ENCODE results near the gene NISCH.

NISCH gene

DNA sequence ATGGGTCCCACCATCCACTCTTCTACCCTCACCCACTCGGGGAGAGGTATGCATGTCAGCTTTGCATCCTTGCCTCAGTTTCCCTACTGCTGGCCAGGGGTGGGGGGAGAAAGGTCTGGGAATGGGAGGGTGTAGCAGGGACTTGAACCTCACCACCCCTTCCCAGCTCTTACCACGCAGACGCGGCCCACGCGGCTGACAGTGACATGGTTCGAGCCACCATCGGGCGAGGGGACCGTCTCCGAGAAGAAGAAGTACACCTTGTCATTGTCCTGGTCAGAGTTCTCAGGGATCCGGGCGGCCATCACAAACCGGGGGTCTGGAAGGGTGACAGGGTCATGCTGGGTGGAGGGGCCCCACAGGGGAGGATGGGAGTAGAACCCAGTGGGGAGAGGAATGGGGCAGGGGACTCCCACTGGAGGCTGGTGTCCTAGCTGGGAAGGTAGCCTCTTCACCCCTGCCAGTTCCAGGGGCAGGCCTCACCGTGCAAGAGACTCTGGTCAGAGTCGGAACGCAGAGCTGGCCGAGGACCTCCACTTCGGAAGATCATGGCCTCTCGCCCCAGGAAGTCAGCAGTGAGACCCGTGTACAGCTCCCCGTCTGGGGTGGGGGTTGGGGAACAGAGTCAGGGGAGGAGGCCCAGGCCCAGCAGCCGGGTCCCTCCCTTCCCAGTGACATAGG is 14.2 kb upstream of the NISCH start:
- H3K36me3 Mint-ChIP-seq (ENCODE audit: low read depth), result no peaks in the 10 kb centered on the region
- no peak overlapping the region for H3K27ac Mint-ChIP-seq
- no peaks in the 10 kb centered on the region for H3K27me3 Mint-ChIP-seq
- H3K4me3 Mint-ChIP-seq, result no peak overlapping the region
- no peaks in the 10 kb centered on the region for H3K4me1 Mint-ChIP-seq (ENCODE audit: low read depth)
- H3K9me3 Mint-ChIP-seq, result no peaks in the 10 kb centered on the region

DNA sequence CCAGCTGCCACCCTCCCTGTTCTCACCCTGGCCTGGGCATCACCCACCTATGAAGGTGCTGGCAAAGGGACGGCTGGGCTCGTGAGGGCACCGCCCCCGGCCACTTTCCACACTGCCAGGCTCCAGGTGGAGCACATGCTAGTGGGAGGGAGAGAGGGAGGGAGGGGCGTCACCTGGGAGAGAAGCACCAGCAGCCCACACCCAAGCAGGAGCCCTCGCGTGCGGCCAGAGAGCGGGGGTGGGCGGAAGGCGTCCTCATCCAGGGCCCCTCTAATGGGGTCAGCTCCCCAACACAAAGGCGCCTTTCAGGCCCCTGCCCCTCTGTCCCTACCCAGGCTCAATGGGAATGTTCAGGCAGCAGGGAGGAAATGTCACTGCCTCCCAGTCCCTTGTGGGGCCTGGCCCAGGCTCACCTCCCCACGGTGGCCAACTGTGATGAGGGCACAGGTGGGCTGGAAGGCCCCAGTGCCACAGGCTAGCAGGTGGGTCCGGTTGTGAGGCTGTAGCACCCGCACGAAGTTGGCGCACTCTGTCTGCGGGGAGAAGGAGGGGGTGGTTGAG is 13.6 kb upstream of the NISCH start:
- no peaks in the 10 kb centered on the region for H3K4me1 Mint-ChIP-seq (ENCODE audit: low read depth)
- H3K4me3 Mint-ChIP-seq, result no peak overlapping the region
- H3K36me3 Mint-ChIP-seq (ENCODE audit: low read depth), result no peaks in the 10 kb centered on the region
- H3K27ac Mint-ChIP-seq, result no peak overlapping the region
- H3K27me3 Mint-ChIP-seq, result no peaks in the 10 kb centered on the region
- H3K9me3 Mint-ChIP-seq, result no peaks in the 10 kb centered on the region

DNA sequence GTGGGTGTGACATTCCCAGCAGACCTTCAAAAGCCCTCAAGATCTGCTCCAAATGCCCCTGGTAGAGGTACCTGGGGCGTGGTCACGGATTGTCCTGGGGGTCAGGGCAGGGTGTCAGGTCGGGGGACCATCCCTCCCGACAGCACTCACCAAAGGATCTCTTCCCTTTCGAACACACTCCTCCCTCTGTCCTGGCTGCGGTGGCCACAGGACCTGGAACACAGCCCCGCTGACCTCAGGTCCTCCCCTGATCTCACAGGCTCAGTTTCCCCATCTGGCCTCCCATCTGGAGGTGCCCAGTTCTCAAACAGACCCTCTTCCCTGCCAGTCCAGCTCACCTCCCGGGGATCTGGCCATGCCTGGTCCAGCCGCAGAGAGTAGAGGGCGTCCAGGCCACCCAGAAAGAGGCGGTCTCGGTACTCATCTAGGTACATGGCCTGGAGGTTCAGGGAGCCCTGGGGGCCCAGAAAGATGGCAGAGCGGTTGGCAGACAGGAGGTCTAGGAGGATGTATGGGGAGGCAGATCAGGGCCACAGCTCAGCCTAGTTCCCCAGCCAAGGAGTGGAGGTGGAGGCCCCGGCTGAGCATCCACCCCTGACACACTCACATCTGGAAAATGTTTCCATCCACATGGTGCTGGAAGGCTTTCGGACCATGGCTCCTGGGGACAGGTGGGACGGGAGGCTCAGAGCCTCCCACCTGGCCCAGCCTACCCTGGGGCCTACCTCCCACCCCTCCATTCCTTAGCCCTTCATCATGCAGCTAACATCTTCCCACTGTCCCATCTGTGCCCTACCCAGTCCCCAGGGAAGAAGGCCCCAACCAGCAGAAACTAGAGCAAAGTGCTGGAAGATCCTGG is 12.8 kb upstream of the NISCH start:
- no peak overlapping the region for H3K27ac Mint-ChIP-seq
- H3K4me3 Mint-ChIP-seq, result no peak overlapping the region
- H3K27me3 Mint-ChIP-seq, result no peaks in the 10 kb centered on the region
- H3K36me3 Mint-ChIP-seq (ENCODE audit: low read depth), result no peaks in the 10 kb centered on the region
- no peaks in the 10 kb centered on the region for H3K4me1 Mint-ChIP-seq (ENCODE audit: low read depth)
- H3K9me3 Mint-ChIP-seq, result no peaks in the 10 kb centered on the region

DNA sequence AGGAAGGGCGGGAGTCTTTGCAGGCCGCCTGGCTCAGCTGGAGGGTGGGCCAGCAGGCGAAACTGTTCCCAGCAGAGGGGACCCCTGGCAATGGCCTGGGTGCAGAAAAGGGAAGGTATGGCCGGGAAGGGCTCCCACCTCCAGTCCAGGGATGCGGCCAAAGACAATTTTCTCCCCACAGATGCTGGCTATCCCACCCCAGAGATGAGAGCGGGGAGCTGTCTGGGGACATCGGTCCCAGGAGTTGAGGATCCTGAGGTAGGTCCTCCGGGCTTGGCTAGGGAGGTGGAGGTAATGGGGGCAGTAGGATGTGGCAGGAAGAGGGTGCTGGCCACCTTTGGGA is 12.2 kb upstream of the NISCH start:
- Mint-ChIP-seq H3K4me3 (no peak overlapping the region), H3K4me1 (ENCODE audit: low read depth) (no peaks in the 10 kb centered on the region), H3K27me3 (no peaks in the 10 kb centered on the region), H3K27ac (no peak overlapping the region), H3K36me3 (ENCODE audit: low read depth) (no peaks in the 10 kb centered on the region), H3K9me3 (no peaks in the 10 kb centered on the region)

DNA sequence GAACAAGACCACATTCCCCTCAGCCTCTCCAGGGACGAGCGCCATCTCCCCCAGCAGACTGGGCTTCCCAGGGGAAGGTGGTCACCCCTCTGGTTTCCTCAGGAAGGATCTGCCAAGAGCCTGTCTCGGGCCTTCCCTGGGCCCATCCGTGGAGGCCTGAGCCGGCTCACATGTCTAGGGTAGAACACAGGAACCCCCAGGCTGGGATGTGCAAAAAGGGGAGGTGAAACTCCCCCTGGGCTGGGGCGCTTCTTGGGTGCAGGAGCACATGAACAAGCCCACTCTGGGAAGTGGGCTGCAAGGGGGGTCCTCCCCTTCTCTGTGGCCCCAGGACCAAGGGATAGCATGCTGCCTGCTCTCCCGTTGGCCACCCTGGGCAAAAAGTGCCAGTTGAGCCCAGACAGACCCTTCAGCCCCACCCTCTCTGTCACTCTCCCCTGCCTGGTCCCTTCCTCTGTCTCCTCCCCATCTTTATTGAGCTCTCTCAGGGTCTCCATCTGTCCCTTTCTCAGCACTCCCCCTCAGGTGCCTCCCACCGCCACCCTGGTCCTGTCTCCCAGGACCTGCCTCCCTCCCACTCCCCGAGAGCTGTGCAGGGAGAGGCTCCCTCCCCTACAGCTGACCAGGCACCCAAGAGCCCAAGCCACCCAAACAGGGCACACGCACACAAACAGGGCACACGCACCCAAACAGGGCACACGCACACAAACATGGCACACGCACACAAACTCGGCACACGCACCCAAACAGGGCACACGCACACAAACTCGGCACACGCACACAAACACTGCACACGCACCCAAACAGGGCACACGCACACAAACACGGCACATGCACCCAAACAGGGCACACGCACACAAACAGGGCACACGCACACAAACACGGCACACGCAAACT is 11.4 kb upstream of the NISCH start:
- Mint-ChIP-seq H3K4me3 (no peak overlapping the region), H3K9me3 (no peaks in the 10 kb centered on the region), H3K4me1 (ENCODE audit: low read depth) (no peaks in the 10 kb centered on the region), H3K27me3 (no peaks in the 10 kb centered on the region), H3K27ac (no peak overlapping the region), H3K36me3 (ENCODE audit: low read depth) (no peaks in the 10 kb centered on the region)

DNA sequence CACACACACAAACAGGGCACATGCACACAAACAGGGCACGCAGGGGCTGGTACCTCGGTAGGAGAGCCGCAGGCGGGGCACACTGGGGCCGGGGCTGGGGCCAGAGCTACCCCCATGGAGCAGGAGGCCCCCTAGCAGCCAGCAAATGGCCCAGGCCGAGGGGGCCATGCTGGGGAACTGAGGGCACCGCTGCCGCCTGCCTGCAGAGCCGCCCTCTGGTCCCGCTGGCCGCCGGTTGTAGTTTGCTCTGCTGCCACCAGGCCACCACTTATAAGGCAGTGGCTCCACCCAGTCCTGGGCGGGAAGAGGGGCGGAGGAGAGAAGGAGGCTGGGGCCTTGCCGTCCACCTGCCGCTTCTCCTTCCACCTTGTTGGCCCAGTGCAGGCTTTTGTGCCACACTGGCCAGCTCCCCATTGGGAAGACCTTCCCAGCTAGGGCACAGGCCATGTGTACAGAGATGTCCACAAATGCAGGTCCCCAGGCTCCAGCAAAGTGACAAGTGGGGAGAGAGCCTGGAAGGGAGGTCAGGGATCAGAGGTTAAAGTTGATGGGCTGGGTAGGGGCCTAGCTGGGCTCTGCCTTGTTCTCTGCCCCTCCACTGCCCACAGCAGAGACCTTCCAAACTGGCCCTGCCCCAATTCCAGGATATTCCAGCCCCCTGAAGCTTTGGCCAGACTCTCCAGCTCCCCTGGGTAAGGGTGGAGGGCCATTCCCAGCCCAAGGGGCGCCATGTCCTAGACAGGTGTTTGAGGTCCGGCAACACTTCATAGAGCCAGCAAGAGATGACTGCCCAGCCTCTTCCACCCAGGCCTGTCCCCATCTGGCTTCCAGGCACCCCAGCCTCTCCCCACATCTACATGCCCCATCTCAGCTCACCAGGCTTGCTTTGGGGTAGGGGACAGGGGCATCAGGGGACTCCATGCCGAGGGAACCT is 10.3 kb upstream of the NISCH start, which contains the start of gene SEMA3G:
SEMA3G (minus strand) TSS at position 244 of the 934 bp plus-strand sequence; CDS start at position 168, 76 bp downstream.
- no peaks in the 10 kb centered on the region for H3K36me3 Mint-ChIP-seq (ENCODE audit: low read depth)
- H3K27ac Mint-ChIP-seq, result no peak within 1 kb of the TSS
- H3K4me3 Mint-ChIP-seq, result no peak within 1 kb of the TSS
- H3K27me3 Mint-ChIP-seq, result no peaks in the 10 kb centered on the region
- H3K4me1 Mint-ChIP-seq (ENCODE audit: low read depth), result no peaks in the 10 kb centered on the region
- no peaks in the 10 kb centered on the region for H3K9me3 Mint-ChIP-seq

DNA sequence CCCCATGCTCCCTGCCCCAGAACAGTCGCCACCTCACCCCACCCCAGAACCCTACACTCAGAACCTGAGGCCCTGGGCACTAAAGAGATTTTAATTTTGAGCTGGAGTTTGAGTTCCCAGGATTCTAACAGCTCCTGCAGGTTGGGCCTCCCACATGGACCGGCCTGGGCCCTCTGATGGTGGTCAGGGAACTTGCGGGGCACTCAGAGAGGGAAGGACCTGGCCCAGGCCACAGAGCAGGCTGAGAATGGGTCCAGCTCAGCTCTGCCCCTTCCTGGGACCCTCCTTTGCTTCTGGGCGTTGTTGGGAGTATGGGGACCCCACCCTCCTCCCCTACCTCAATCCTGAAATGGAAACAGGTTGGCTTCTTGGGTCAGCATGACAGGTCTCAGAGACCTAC is 9.4 kb upstream of the NISCH start:
- no peaks in the 10 kb centered on the region for H3K27me3 Mint-ChIP-seq
- no peak overlapping the region for H3K4me3 Mint-ChIP-seq
- no peak overlapping the region for H3K27ac Mint-ChIP-seq
- no peaks in the 10 kb centered on the region for H3K36me3 Mint-ChIP-seq (ENCODE audit: low read depth)
- no peaks in the 10 kb centered on the region for H3K4me1 Mint-ChIP-seq (ENCODE audit: low read depth)
- no peaks in the 10 kb centered on the region for H3K9me3 Mint-ChIP-seq

DNA sequence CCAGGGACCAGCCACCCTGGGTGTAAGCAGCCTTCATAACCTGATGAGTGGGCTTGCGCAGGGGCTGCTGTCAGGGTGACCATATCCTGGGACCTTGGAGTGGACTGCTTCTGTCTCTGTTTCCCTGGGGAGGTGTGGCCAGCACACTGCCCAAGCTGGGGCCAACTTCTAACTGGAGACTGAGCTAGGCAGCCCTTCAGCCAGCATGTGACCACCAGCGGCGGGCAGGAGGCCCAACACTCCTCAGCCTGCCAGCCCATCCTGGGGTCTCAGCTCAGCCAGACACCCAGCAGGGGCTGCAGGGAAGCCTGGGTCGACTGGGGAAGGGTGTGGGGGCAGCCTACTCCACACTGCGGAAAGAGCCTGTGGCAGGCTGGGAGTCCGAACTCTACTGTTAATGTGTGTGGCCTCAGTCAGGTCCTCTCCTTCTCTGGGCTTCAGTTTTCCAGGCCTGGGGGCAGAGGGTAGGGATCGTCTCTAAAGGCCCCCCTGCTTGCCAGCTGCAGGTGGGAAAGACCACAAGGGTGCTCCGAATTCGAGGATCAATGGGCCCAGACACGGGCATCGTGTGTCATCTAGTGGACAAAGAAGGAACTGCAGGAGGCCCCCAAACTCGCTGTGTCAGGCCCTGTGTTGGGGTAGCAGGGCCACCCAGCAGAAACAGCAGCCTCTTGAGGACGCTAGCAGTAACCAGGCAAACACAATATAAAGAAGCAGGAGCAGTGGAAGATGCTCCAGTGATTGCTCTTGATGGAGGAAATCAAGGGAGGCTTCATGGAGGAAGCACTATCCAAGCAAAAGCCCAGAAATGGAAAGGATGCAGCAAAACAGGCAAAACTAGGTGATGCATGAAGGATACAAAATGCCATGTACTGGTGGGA is 8.5 kb upstream of the NISCH start:
- H3K9me3 Mint-ChIP-seq, result no peaks in the 10 kb centered on the region
- no peaks in the 10 kb centered on the region for H3K4me1 Mint-ChIP-seq (ENCODE audit: low read depth)
- no peak overlapping the region for H3K27ac Mint-ChIP-seq
- H3K36me3 Mint-ChIP-seq (ENCODE audit: low read depth), result no peaks in the 10 kb centered on the region
- no peak overlapping the region for H3K4me3 Mint-ChIP-seq
- no peaks in the 10 kb centered on the region for H3K27me3 Mint-ChIP-seq

DNA sequence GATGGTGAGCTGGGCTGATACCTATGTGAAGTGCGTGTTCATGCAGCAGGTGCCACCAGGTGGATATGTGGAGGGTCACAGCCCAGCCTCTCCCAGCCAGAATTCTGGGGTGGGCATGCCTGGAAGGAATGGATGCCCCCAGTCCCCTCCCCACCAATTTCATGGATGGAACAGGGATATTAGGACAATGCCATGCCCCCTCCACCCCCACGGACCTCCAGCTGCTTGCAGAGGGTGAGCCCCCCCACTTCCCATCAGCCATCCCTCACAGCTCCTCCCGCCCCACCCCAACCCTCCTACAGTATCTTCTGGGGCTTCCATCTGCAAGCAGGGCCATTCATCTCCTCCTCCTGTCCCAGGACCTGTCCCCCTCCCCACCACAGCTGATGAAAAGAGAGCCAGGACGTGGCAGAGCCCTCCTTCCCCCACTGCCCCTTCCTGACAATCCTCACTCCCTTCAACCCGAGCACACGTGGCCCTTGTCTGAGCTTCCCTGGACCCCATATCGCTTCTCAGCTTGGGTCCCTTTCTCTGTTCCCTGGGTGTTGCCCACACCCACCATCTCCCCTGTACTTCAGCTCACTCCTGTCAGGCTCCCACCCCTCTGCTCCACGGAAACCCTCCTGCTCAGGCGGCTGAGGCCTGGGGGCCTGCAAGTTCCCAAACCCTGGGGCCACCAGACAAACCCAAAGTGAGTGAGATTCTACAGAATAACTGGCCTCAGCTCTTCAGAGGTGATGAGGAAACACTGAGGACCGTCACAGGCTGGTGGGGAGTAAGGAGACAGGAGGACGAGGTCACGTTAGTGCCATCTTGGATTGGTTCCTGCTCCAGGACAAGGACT is 7.7 kb upstream of the NISCH start:
- Mint-ChIP-seq H3K27me3 (no peaks in the 10 kb centered on the region), H3K4me3 (no peak overlapping the region), H3K4me1 (ENCODE audit: low read depth) (no peaks in the 10 kb centered on the region), H3K9me3 (no peaks in the 10 kb centered on the region), H3K36me3 (ENCODE audit: low read depth) (no peaks in the 10 kb centered on the region), H3K27ac (no peak overlapping the region)

DNA sequence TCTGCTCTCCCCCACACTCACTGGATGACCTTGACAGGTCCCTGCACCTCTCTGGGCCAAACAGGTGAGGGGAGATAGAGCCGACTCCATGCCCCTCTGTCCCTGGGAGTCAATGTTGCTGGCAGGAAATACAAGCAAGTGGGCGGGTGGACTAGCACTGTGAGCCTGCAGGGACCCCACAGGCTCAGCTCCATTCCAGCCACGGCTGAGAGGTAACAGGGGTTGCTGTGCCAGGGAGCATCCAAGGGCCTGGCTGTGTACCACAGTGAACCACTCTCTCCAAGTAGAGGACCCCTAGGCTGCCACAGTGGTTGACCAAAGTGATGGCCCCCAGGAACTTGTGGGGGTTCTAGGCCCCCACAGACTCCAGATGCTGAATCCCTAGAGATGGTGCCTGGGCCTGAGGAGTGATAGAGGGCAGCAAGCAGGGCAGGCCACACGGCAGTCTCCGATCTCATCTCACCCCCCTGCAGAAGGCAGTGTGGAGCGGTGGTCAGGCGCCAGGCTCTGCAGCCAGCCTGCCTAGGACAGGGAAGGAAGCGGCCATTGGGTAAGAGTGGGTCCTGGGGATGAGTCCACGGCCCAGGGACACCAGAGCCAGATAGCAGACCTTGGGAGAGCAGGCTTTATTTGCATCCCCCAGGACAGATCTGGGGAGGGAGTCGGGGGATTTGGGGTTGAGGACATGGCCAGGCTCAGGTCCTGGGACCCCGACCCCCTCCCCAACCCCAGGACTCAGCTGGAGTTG is 4.7 kb upstream of the NISCH start:
- H3K4me1 Mint-ChIP-seq (ENCODE audit: low read depth), result peaks cover 13% of the 10 kb centered on the region
- no peaks in the 10 kb centered on the region for H3K9me3 Mint-ChIP-seq
- H3K36me3 Mint-ChIP-seq (ENCODE audit: low read depth), result no peaks in the 10 kb centered on the region
- no peaks in the 10 kb centered on the region for H3K27me3 Mint-ChIP-seq
- no peak overlapping the region for H3K27ac Mint-ChIP-seq
- no peak overlapping the region for H3K4me3 Mint-ChIP-seq

DNA sequence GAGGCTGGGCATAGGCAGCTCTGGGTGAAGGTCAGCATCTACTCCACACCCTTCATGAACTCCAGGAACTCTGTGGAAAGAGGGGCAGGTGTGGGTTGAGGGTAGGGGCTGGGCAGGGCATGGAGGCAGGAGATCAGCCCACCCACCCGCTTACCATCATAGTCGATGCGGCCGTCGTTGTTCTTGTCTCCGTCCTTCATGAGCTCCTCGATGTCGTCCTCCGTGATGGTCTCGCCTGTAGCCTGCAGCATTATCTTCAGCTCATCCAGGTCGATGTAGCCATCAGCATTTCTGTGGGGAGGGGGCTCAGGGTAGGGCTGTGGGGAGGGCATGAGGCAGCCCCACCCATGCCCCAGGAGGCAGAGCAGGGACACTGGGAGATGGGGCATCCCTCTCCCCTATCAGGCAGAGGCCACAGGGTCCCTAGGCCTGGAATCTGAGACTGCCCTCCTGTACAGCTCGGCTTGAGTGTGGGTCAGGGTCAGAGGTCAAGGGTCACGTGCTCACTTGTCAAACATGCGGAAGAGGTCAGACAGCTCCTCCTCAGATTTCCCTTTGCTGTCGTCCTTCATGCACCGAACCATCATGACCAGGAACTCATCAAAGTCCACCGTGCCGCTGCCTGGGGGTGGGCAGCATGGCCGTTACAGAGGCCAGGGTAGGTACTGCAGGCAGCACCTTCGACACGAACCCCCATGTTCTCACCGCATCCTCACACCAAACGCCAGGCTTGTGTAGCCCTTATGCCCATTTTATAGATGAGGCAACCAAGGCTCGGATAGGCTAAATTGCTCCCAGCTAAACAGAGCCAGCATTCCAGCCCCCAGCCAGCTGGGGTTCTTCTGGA is 3.9 kb upstream of the NISCH start:
- no peaks in the 10 kb centered on the region for H3K27me3 Mint-ChIP-seq
- H3K4me3 Mint-ChIP-seq, result no peak overlapping the region
- no peaks in the 10 kb centered on the region for H3K36me3 Mint-ChIP-seq (ENCODE audit: low read depth)
- H3K27ac Mint-ChIP-seq, result no peak overlapping the region
- H3K4me1 Mint-ChIP-seq (ENCODE audit: low read depth), result peaks cover 19% of the 10 kb centered on the region
- H3K9me3 Mint-ChIP-seq, result no peaks in the 10 kb centered on the region

Measured in stimulated activated naive CD8-positive, alpha-beta T cell treated with anti-CD3 and anti-CD28 coated beads, Interleukin-15, Interleukin-2, amounts not matched to agents 100 ng/mL and 50 ng/mL, for 24 hours (primary cell).